Activated CD4-positive, CD25-positive, alpha-beta regulatory T cell treated with anti-CD3 and anti-CD28 coated beads, Interleukin-2, amount 50 U/mL, for 24 hours (primary cell): Measurements from ENCODE around the gene BUB1.
"Not testable (repeated sequence)": the region's sequence is repeated elsewhere in the genome, so short reads cannot be mapped to it uniquely, and the experiment has no call there.

Source experiments
- ATAC-seq, 2 donors: fragments of 150-1000 bp; cut with Tn5 transposase; one replicate each; pipeline ENCODE4 v1.10.0; 2021; ENCODE audit warnings: mild to moderate bottlenecking in 1 of 2, moderate library complexity in 1 of 2

Gene BUB1

GRCh38 chr2:110690083-110690965, 12.5 kb upstream of the BUB1 start:
- ATAC-seq = no peak

- no peak for ATAC-seq
Measured at GRCh38 chr2:110688594-110689091, 10.8 kb upstream of the BUB1 start.

- ATAC-seq = not testable (repeated sequence)
Measured at GRCh38 chr2:110687775-110688484, 10.1 kb upstream of the BUB1 start.

- ATAC-seq = no peak
Measured at GRCh38 chr2:110682872-110683271, 5.0 kb upstream of the BUB1 start.

GRCh38 chr2:110682267-110682666, 4.4 kb upstream of the BUB1 start:
- no peak for ATAC-seq

- ATAC-seq = no peak
Measured at GRCh38 chr2:110680709-110681108, 2.8 kb upstream of the BUB1 start.

GRCh38 chr2:110679865-110680264, 2.0 kb upstream of the BUB1 start:
- ATAC-seq = no peak

- ATAC-seq = no peak
Measured at GRCh38 chr2:110679337-110679707, 1.5 kb upstream of the BUB1 start.

GRCh38 chr2:110678457-110679336, 834 bp upstream of the BUB1 start:
- peak; percentile 1 to 3 for ATAC-seq

- no peak for ATAC-seq
Measured at GRCh38 chr2:110677080-110677479, 783 bp downstream of the BUB1 start.

- no peak for ATAC-seq
Measured at GRCh38 chr2:110675679-110676078, 2.2 kb downstream of the BUB1 start.

- ATAC-seq = peak in 1 of 2 donors; percentile 32
Measured at GRCh38 chr2:110674620-110675555, 3.0 kb downstream of the BUB1 start.

GRCh38 chr2:110673201-110673600, 4.7 kb downstream of the BUB1 start:
- no peak for ATAC-seq

GRCh38 chr2:110670826-110671225, 7.0 kb downstream of the BUB1 start:
- no peak for ATAC-seq

- ATAC-seq = no peak
Measured at GRCh38 chr2:110669079-110669478, 8.8 kb downstream of the BUB1 start.

GRCh38 chr2:110667071-110667470, 10.8 kb downstream of the BUB1 start:
- ATAC-seq = no peak

- ATAC-seq = no peak
Measured at GRCh38 chr2:110664135-110664534, 13.7 kb downstream of the BUB1 start.

- ATAC-seq = no peak
Measured at GRCh38 chr2:110662560-110662959, 15.3 kb downstream of the BUB1 start.

- ATAC-seq = no peak
Measured at GRCh38 chr2:110660558-110660957, 17.3 kb downstream of the BUB1 start.

- ATAC-seq = no peak
Measured at GRCh38 chr2:110659248-110659647, 18.6 kb downstream of the BUB1 start.

- peak; percentile 97 to 99 for ATAC-seq
Measured at GRCh38 chr2:110657724-110658305, 20.0 kb downstream of the BUB1 start.
